Ovary (tissue), 3 donors: ENCODE results near the gene GPSM1.

Experiments
- POLR2A ChIP-seq: fragments of 450-650 bp; IDR thresholded peaks from one replicate; pipeline ENCODE4 v1.6.1; 2017; ENCODE audit warnings: antibody characterized with exemption, mild to moderate bottlenecking, moderate library complexity
- TF ChIP-seq, protein P1 (sequence below), 3 donors: fragments of 450-650 bp in 2 of 3; fragments of 200-600 bp in 1 of 3; IDR thresholded peaks; one replicate each; pipeline versions ENCODE4 v1.5.1 to v1.8.0; 2016 to 2022; ENCODE audit warnings: antibody characterized with exemption in 3 of 3, mild to moderate bottlenecking in 1 of 3
- donor health status: DM: no; HTN: no; CAD: no.

- TF ChIP-seq, protein P1, sequence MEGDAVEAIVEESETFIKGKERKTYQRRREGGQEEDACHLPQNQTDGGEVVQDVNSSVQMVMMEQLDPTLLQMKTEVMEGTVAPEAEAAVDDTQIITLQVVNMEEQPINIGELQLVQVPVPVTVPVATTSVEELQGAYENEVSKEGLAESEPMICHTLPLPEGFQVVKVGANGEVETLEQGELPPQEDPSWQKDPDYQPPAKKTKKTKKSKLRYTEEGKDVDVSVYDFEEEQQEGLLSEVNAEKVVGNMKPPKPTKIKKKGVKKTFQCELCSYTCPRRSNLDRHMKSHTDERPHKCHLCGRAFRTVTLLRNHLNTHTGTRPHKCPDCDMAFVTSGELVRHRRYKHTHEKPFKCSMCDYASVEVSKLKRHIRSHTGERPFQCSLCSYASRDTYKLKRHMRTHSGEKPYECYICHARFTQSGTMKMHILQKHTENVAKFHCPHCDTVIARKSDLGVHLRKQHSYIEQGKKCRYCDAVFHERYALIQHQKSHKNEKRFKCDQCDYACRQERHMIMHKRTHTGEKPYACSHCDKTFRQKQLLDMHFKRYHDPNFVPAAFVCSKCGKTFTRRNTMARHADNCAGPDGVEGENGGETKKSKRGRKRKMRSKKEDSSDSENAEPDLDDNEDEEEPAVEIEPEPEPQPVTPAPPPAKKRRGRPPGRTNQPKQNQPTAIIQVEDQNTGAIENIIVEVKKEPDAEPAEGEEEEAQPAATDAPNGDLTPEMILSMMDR (IDR thresholded peaks at IDR 0.05): no peak
- TF ChIP-seq POLR2A: no peak
These were observed 27.3 kb downstream of the GPSM1 start for GRCh38 chr9:136354592-136355085.
